GM11168 (cell line): ENCODE data around the gene UTP25.
"Not testable (repeated sequence)": the region's sequence is repeated elsewhere in the genome, so short reads cannot be mapped to it uniquely, and the experiment has no call there.

Source experiments
- in situ Hi-C: fragments of 300-500 bp; cut with MboI; formaldehyde crosslinking; loops from one replicate; pipeline ENCODE4 v1.12.0; 2022; ENCODE audit warnings: low sequenced_read_pairs; ENCODE audit not compliant: unreplicated experiment

UTP25 gene

GRCh38 chr1:209885403-209886218 lies 57.8 kb downstream of the UTP25 start:
- in situ Hi-C loops = no loop called here

GRCh38 chr1:209886219-209886536 lies 58.4 kb downstream of the UTP25 start:
- in situ Hi-C loops = no loop called here

GRCh38 chr1:209888291-209889076 lies 60.7 kb downstream of the UTP25 start:
- in situ Hi-C loops = not testable (repeated sequence)

GRCh38 chr1:209889077-209889418 lies 61.3 kb downstream of the UTP25 start:
- in situ Hi-C loops = no loop called here

- in situ Hi-C loops = no loop called here
Observed at GRCh38 chr1:209890641-209891330, 63.0 kb downstream of the UTP25 start.

- in situ Hi-C loops = no loop called here
Observed at GRCh38 chr1:209893751-209894150, 66.0 kb downstream of the UTP25 start.

GRCh38 chr1:209895709-209896108 lies 67.9 kb downstream of the UTP25 start:
- in situ Hi-C loops = no loop called here

- in situ Hi-C loops = no loop called here
Observed at GRCh38 chr1:209896346-209896745, 68.6 kb downstream of the UTP25 start.

- in situ Hi-C loops = not testable (repeated sequence)
Observed at GRCh38 chr1:209898271-209898670, 70.5 kb downstream of the UTP25 start.

- in situ Hi-C loops = not testable (repeated sequence)
Observed at GRCh38 chr1:209898851-209899250, 71.1 kb downstream of the UTP25 start.

GRCh38 chr1:209899948-209900347 lies 72.2 kb downstream of the UTP25 start:
- in situ Hi-C loops = no loop called here

- in situ Hi-C loops = no loop called here
Observed at GRCh38 chr1:209900734-209901133, 73.0 kb downstream of the UTP25 start.

- in situ Hi-C loops = no loop called here
Observed at GRCh38 chr1:209901211-209901610, 73.4 kb downstream of the UTP25 start.

GRCh38 chr1:209904774-209905173 lies 77.0 kb downstream of the UTP25 start:
- in situ Hi-C loops = not testable (repeated sequence)
